GM19240 (cell line): ENCODE results near the gene TMEM187.

ENCODE experiments used
- DNase-seq: peaks from one replicate; pipeline ENCODE4 v3.0.0; 2011; ENCODE audit warnings: low spot score; ENCODE audit not compliant: insufficient read length

Gene TMEM187

DNA sequence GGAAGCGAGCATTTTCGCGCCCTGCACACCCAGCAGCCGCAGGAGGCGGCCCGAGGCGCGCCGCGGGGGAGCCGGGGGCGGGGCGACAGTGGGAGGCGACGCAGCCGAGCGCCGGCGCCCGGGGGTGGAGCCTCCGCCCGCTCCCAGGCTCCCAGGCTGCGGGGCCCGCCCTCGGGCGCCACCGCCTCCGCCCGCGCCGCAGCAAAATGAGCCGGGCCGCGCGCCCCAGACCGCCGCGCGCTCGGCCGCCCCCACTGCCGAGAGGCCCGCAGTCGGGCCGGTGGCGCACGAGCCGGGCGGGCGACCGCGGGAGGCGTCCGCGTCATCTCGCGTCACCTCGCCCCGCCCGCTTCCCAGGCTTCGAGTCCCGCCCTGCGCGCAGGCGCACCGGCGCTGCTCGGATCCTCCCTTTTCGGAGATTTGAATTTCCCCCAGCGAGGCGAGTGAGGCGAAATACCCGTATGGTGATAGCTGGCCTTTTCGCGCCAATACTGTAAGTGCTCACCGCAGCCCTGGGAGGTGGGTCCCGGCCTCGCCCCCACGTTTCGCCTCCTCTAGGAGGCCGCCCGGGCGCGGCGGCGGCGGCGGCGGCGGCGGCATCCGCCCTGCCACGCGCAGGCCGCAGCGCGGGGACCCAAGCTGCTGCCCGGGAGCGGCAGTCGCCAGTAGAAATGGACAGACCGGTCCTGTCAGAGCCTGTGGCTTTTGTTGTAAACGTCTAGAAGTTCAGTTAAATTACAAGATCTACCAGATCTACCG lies at the start of gene TMEM187:
TMEM187 (plus strand) TSS at position 387 of the 759 bp plus-strand sequence. CDS start 9,309 bp downstream, outside the sequence.
- DNase-seq: peak; percentile 77

DNA sequence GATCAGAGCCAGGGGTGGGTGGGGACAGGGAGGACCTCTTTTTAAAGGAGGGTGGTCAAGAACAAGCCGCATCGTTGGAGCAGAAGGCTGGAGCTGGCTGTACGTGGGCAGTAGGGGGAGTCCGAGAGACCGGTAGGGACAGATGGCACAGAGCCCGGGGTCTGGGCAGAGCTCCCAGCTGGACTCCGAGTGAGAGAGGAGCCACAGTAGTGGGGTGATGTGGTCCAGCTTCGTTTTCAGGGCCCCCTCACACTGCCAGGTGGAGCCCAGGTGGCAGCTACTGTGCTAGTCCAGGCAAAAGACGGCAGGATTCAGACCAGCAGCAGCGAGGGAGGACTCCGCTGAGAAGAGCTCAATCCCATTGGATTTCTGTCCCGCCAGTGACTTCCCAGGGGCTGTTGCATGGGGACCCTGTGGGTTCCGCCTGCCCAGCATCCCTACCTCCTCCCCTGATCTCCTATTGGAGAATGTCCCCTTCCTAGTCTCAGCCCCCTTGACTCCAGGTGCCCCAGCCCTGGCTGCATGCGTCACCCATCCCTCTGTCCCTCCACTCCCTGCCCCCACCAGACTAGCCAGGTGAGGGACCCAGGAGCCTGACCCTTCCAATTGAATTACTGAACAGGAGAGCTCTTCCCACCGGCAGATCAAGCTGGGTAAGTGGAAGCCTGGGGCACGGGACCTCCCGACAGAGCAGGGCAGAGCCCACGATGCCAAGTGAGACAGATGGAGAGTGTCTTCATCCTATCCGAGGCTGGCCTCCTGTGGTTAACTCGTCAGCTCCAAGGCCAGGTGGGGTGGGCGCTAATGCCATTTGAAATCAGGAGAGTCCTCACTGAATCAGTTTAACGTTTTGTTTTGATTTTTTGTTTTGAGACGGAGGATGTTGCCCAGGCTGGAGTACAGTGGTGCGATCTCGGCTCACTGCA lies 49.4 kb upstream of the TMEM187 start:
- DNase-seq: no peak

- DNase-seq: no peak
Observed at GRCh38 chrX:153924149-153924861, 48.2 kb upstream of the TMEM187 start.

- no peak for DNase-seq
Observed at GRCh38 chrX:153925387-153925738, 47.2 kb upstream of the TMEM187 start.

- DNase-seq: no peak
Observed at GRCh38 chrX:153925739-153926551, 46.6 kb upstream of the TMEM187 start, which contains the start of gene ARHGAP4. TSS of gene ARHGAP4 (minus strand) at chrX:153926264. CDS start at chrX:153926202, 62 bp downstream.

- DNase-seq: no peak
Observed at GRCh38 chrX:153926552-153926857, 46.0 kb upstream of the TMEM187 start.

- DNase-seq: peak; percentile 80
Observed at GRCh38 chrX:153926858-153927671, 45.5 kb upstream of the TMEM187 start.

- DNase-seq: no peak
Observed at GRCh38 chrX:153927672-153927921, 45.0 kb upstream of the TMEM187 start.

GRCh38 chrX:153927922-153928760 lies 44.4 kb upstream of the TMEM187 start:
- DNase-seq: peak; percentile 90

- DNase-seq: no peak
Observed at GRCh38 chrX:153928846-153929245, 43.7 kb upstream of the TMEM187 start.

DNA sequence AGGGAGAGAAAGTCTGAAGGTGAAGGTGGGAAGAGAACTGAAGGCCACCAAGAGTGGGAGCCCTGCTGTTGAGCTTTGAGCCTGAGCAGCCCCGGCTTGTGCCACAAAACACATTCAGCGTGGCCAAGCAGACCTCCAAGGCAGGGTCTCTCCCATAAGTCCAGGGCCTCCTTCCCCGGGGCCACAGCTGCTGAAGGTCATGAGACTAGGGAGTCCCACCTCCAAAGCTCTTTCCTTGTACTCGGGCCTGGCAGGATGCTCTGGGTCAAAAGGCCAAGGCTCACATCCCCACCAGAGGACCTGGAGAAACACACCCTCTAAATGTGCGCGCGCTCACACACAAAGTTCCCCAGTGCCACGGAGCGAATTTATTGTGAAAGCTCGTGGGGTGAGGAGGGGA lies 43.0 kb upstream of the TMEM187 start:
- no peak for DNase-seq

- no peak for DNase-seq
Observed at GRCh38 chrX:153930011-153930910, 42.3 kb upstream of the TMEM187 start.

DNA sequence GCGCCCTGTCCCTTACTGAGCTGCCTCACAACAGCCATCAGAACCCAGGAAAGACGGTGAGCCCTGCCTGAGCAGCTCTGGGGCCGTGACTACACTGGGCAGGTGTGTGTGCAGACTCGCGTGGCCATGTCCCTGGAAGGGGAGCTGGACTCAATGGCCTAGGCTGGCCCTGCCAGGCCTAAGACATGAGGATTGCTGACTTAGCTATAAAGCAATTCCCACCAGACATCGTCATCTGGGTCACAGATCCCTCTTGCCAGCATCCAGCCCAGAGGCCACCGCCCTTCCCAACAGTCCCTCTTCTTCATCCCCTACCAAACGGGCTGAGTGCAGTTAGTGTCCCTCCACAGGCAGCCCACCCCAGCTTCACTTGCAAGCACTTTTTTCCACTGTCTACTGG lies 41.4 kb upstream of the TMEM187 start:
- no peak for DNase-seq

GRCh38 chrX:153931748-153932147 lies 40.8 kb upstream of the TMEM187 start:
- DNase-seq: no peak

DNA sequence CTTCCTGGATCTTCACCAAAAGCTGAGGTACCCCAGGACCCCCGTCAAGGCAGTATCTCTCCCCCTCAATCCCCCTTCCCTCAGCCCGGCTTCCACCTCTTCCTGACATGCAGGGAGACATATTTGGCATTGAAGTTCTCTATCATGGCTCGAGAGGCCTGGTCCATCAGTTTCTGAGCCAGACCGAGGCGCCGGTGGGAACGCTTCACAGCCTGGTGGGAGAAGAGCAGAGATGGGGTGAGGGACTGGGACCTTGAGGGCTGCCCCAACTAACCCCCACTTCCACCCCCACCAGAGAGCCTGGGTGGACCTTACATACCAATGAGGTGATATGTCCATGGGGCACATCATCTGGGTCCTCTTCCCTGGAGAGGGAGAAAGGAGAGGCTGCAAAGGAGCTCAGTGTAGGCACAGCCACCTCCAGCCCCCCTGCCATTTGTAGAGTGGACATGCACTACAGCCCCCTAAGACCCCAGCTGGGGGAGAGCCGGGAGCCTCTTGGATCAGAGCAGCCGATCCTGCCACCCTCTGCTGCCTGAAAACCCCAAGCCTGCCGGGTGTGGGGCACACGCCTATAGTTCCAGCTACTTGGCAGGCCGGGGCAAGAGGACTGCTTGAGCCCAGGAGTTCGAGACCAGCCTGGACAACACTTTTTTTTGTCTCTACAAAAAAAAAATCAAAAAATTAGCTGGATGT lies 40.2 kb upstream of the TMEM187 start:
- DNase-seq: no peak

DNA sequence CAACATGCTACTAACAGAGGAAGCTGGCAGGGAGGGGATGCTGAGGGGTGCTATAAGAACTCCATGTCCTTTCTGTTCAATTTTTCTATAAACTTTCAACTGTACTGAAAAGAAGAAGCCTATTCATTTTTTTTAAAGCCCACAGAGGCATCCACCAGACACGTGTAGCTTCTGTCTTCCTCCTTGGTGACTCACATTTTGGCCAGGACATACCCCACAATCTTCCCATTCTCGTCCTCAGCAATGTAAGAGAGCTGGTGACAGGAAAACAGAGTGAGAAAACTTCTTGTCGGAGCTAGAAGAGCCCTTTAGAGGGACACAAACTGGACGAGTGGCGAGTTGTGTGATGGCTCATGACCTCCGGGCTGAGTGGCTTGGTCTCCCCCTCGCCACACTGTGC lies 38.8 kb upstream of the TMEM187 start:
- DNase-seq: no peak

GRCh38 chrX:153934148-153934761 lies 38.3 kb upstream of the TMEM187 start:
- no peak for DNase-seq
